Suprapubic skin (tissue), 4 donors: Measurements from ENCODE around the gene FLRT2. TPM values are rescaled to one million over a fixed set of nuclear protein-coding genes. Genes with fewer than 3 reads are reported as not detected.

ENCODE experiments used
- DNase-seq, 2 donors: peaks; one replicate each; pipeline ENCODE4 v3.0.0-alpha.2; 2019; ENCODE audit warnings: low spot score in 2 of 2
- H3K27ac ChIP-seq: fragments of 200-600 bp; sonication (generic); one replicate; pipeline ENCODE4 v1.5.1; 2019
- H3K27me3 ChIP-seq: fragments of 200-600 bp; sonication (generic); one replicate; pipeline ENCODE4 v1.5.1; 2019
- H3K36me3 ChIP-seq: fragments of 200-600 bp; sonication (generic); one replicate; pipeline ENCODE4 v1.5.1; 2019
- H3K4me1 ChIP-seq: fragments of 200-600 bp; sonication (generic); one replicate; pipeline ENCODE4 v1.5.1; 2019
- H3K4me3 ChIP-seq: fragments of 200-600 bp; sonication (generic); one replicate; pipeline ENCODE4 v1.5.1; 2019; ENCODE audit warnings: mild to moderate bottlenecking
- H3K9me3 ChIP-seq: fragments of 200-600 bp; sonication (generic); one replicate; pipeline ENCODE4 v1.5.1; 2019
- EP300 ChIP-seq: sonication (generic); formaldehyde crosslinking; IDR thresholded peaks from one replicate; pipeline ENCODE4 v1.6.1; 2017; ENCODE audit warnings: antibody characterized with exemption
- POLR2A ChIP-seq, 2 donors: fragments of 450-650 bp; IDR thresholded peaks; one replicate each; pipeline ENCODE4 v1.6.1; 2017; ENCODE audit warnings: antibody characterized with exemption in 2 of 2, mild to moderate bottlenecking in 2 of 2, moderate library complexity in 2 of 2
- POLR2AphosphoS5 ChIP-seq, 3 donors: sonication (generic); formaldehyde crosslinking; IDR thresholded peaks; one replicate each; pipeline ENCODE4 v1.6.1; 2017; ENCODE audit warnings: antibody characterized with exemption in 3 of 3
- WGBS: methylation state at CpG from one replicate; pipeline ENCODE4 v1.1.5; 2018; 5-methylcytosine and 5-hydroxymethylcytosine counted together
- total RNA-seq, 4 donors: library from RNA; depleted of rRNA; stranded (reverse); fragments of >200 nt; gene quantifications; one replicate each; pipeline ENCODE4 v1.1.0, GENCODE V29; 2016
- TF ChIP-seq, protein P1 (sequence below), 2 donors: fragments of 200-600 bp in 1 of 2; fragments of 450-650 bp in 1 of 2; sonication (generic) in 1 of 2; IDR thresholded peaks; one replicate each; pipeline ENCODE4 v1.5.1; 2016 to 2019; ENCODE audit warnings: antibody characterized with exemption in 2 of 2, mild to moderate bottlenecking in 1 of 2, moderate library complexity in 1 of 2

FLRT2 gene
- total RNA-seq, 4 donors from 2014 or later: 21.5 to 41.4 (median 28.0) TPM

DNA sequence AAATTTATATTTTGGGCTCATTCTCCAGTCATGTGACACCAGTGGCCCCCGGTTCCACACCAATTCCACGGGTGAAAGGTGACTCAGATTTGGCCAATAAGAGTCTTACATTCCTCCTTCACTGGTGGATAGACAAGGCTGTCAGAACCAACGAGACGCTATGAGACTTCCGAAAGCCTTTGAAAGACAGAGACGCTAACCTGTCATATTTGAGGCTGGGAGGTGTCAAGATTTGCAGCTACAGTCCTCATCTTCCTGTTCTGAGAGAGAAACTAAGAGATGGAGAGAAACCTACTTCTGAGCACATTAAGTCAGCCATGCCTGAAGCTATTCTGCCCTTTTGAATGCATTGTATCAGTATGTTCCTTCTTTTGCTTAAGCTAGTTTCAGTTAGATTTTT, 171.2 kb downstream of the FLRT2 start:
- H3K27ac ChIP-seq: no peak overlapping the region
- H3K4me1 ChIP-seq: no peaks in the 10 kb centered on the region
- no peak overlapping the region for H3K4me3 ChIP-seq
- H3K9me3 ChIP-seq: no peaks in the 10 kb centered on the region
- no peak for DNase-seq
- H3K27me3 ChIP-seq: no peaks in the 10 kb centered on the region
- WGBS: 81% methylated on average over 6 of the region's 6 CpGs
- no peaks in the 10 kb centered on the region for H3K36me3 ChIP-seq
- TF ChIP-seq EP300: no peak
- TF ChIP-seq, protein P1, sequence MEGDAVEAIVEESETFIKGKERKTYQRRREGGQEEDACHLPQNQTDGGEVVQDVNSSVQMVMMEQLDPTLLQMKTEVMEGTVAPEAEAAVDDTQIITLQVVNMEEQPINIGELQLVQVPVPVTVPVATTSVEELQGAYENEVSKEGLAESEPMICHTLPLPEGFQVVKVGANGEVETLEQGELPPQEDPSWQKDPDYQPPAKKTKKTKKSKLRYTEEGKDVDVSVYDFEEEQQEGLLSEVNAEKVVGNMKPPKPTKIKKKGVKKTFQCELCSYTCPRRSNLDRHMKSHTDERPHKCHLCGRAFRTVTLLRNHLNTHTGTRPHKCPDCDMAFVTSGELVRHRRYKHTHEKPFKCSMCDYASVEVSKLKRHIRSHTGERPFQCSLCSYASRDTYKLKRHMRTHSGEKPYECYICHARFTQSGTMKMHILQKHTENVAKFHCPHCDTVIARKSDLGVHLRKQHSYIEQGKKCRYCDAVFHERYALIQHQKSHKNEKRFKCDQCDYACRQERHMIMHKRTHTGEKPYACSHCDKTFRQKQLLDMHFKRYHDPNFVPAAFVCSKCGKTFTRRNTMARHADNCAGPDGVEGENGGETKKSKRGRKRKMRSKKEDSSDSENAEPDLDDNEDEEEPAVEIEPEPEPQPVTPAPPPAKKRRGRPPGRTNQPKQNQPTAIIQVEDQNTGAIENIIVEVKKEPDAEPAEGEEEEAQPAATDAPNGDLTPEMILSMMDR (IDR thresholded peaks at IDR 0.05): no peak
- no peak for TF ChIP-seq POLR2A (IDR thresholded peaks at IDR 0.05)
- TF ChIP-seq POLR2AphosphoS5 (IDR thresholded peaks at IDR 0.05): no peak

DNA sequence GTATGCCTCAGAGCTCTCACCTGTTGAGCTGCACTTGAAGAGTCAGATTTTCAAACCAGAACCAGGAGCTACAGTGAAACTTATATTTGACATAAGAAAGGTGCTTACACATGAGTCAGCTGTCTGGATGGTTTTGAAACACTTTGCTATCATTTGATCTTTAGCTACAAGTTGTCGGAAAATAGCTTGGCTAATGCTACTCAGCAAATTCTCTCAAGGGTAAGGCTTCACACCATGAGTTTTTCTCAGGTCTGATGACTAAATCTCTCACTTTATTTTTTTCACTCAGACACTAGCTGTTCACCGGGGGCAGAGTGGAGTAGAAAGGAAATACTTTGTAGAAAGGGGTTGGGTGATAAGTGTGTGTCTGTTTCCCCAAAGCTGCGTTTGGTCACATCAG, 171.8 kb downstream of the FLRT2 start:
- H3K36me3 ChIP-seq: no peaks in the 10 kb centered on the region
- H3K4me3 ChIP-seq: no peak overlapping the region
- no peak overlapping the region for H3K27ac ChIP-seq
- 61% methylated on average over 3 of the region's 3 CpGs for WGBS
- H3K27me3 ChIP-seq: no peaks in the 10 kb centered on the region
- no peak for DNase-seq
- no peaks in the 10 kb centered on the region for H3K4me1 ChIP-seq
- no peaks in the 10 kb centered on the region for H3K9me3 ChIP-seq
- TF ChIP-seq POLR2AphosphoS5 (IDR thresholded peaks at IDR 0.05): no peak
- TF ChIP-seq, protein P1 (IDR thresholded peaks at IDR 0.05): no peak
- no peak for TF ChIP-seq POLR2A (IDR thresholded peaks at IDR 0.05)
- TF ChIP-seq EP300: no peak

DNA sequence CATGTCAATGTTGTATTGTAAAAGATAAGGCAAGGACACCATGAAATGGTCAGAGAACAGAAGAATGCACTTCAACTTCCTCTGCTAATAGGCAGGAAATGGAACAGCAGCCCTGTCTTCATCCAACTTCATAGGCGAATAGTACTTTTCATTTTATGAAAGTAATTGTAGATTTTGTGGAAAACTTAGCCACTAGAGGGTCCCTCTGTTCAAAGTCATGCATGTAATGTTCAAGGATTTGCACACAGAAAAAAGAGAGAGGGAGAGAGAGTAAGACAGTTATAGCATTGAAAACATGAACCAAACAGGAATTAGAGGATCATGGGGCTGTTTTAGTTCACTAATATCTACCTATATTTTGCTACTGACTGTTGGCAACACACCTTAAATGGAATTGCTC, 172.2 kb downstream of the FLRT2 start:
- no peak overlapping the region for H3K4me3 ChIP-seq

DNA sequence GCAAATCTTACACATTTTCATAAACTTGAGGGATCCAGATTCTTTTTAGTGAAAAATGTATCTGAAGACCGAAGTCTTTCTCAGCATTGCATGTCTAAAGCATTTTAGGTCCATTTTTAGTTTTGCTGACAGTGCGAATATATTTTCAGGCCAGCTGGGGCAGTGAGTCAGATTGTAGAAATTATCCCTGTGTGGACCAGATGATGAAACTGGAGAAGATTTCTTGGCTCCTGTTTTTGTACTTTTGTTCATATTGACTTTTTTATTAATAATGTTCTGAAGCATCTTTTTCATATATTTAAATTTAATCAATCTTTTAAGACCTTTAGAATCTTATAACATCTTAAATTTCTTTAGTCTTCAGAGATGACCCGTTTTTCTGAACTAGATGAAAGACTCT, 173.1 kb downstream of the FLRT2 start:
- no peaks in the 10 kb centered on the region for H3K4me1 ChIP-seq
- H3K27ac ChIP-seq: no peak overlapping the region
- TF ChIP-seq, protein P1 (IDR thresholded peaks at IDR 0.05): no peak
- no peak for TF ChIP-seq POLR2AphosphoS5 (IDR thresholded peaks at IDR 0.05)
- TF ChIP-seq POLR2A (IDR thresholded peaks at IDR 0.05): no peak
- TF ChIP-seq EP300: no peak
- H3K27me3 ChIP-seq: no peaks in the 10 kb centered on the region
- H3K9me3 ChIP-seq: no peaks in the 10 kb centered on the region
- DNase-seq: no peak
- no peaks in the 10 kb centered on the region for H3K36me3 ChIP-seq
- no peak overlapping the region for H3K4me3 ChIP-seq
- 68% methylated on average over 3 of the region's 3 CpGs for WGBS

More for the DNA sequence above, 172.2 kb downstream of the FLRT2 start:
- Histone ChIP-seq H3K4me1 (no peaks in the 10 kb centered on the region), H3K27me3 (no peaks in the 10 kb centered on the region), H3K36me3 (no peaks in the 10 kb centered on the region), H3K9me3 (no peaks in the 10 kb centered on the region), H3K27ac (no peak overlapping the region)
- no peak for DNase-seq
- WGBS: 54% methylated on average over 1 of the region's 1 CpG
- TF ChIP-seq EP300: no peak
- TF ChIP-seq, protein P1 (IDR thresholded peaks at IDR 0.05): no peak
- TF ChIP-seq POLR2A (IDR thresholded peaks at IDR 0.05): no peak
- no peak for TF ChIP-seq POLR2AphosphoS5 (IDR thresholded peaks at IDR 0.05)
